GM12875 (cell line): Measurements from ENCODE around the gene MRPL50.

ENCODE experiments used
- H3K4me3 ChIP-seq: one replicate; pipeline ENCODE4 v1.5.1; 2011; ENCODE audit warnings: low read depth, low read length, control low read depth
- TF ChIP-seq, protein P1 (sequence below): IDR thresholded peaks from 2 replicates; pipeline ENCODE4 v1.5.1; 2011; ENCODE audit warnings: low read depth, mild to moderate bottlenecking, control low read depth, inconsistent platforms, low read length, moderate library complexity, borderline replicate concordance; ENCODE audit not compliant: insufficient read depth

The MRPL50 gene

DNA sequence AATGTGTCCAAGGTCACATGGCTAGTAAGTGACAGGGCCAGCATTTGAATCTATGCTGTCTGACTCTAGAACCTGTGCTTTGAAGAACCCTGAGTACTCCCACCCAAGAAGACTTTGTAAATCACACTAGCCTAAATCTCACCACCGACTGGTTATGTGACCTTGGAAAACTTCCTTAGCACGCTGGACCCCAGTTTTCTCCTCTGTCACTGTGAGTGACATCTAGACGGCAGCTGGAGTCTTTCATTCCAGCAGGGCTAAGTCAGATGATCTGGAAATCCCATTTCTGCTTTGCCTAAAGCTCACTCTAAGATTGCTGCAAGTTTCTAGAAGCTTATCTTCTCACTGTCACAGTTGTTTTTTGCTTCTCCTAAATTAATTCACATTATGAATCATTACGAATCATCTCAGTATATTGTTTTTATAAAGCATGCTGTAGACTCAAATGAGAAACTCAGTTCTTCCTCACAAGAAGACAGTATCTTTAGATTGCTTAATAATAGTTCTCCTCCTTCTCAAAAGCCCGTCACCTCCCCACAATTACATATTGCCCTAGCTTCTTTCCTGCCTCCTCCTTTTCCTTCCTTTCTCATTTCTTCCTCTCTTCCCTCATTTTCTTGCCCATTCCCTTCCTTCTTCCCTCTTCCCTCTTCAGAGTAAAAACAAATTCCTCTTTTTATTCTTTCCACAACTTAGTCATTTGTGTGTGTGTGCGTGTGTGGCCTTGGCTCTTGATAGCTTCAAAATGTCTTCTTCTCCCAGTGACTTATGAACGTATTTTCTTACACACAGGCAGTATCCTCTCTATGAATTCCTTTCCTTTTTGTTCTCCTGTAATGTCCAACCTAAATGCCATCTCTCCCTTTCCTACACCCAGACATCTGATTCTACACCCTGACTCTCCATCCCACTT, 20.4 kb upstream of the MRPL50 start:
- TF ChIP-seq, protein P1, sequence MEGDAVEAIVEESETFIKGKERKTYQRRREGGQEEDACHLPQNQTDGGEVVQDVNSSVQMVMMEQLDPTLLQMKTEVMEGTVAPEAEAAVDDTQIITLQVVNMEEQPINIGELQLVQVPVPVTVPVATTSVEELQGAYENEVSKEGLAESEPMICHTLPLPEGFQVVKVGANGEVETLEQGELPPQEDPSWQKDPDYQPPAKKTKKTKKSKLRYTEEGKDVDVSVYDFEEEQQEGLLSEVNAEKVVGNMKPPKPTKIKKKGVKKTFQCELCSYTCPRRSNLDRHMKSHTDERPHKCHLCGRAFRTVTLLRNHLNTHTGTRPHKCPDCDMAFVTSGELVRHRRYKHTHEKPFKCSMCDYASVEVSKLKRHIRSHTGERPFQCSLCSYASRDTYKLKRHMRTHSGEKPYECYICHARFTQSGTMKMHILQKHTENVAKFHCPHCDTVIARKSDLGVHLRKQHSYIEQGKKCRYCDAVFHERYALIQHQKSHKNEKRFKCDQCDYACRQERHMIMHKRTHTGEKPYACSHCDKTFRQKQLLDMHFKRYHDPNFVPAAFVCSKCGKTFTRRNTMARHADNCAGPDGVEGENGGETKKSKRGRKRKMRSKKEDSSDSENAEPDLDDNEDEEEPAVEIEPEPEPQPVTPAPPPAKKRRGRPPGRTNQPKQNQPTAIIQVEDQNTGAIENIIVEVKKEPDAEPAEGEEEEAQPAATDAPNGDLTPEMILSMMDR, result no peak
- no peak overlapping the region for H3K4me3 ChIP-seq

DNA sequence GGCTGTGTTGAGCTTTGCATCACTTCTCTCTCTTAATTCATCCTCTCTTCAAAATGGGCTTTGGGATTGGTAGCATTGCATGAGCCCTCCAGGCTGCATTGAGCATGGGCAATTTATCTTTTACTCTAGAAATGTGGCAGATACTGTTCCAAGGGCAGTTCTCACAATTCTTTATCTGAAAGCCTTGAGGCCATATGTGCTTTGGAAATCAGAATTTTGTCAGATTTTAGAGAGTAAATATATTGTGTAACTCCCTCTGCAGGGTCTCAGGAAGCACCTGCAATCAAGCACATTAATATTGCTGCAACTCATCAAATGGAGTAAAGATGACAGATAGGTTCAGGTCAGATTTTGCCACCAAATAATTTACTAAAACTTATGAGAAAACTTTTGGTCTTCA, 19.6 kb upstream of the MRPL50 start:
- TF ChIP-seq, protein P1, result no peak
- H3K4me3 ChIP-seq, result no peak overlapping the region

DNA sequence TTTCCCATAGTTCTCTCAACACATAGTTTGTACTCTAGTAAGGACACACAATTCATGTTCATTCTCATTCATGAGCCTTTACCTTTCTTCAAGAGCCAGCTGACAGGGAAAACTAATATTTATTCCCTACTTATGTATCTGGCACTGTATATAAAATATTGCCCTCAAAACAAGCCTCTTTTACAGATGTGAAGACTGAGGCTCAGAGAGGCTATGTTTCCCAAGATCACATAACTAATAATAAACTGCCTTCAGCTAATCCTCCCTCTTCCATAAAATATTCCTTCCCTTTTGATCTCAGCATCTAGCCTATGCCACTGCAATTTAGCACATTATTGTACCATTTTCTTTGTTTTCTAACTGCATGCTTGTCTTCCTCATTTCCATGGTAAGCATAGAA, 19.0 kb upstream of the MRPL50 start:
- H3K4me3 ChIP-seq, result no peak overlapping the region
- TF ChIP-seq, protein P1, result no peak

DNA sequence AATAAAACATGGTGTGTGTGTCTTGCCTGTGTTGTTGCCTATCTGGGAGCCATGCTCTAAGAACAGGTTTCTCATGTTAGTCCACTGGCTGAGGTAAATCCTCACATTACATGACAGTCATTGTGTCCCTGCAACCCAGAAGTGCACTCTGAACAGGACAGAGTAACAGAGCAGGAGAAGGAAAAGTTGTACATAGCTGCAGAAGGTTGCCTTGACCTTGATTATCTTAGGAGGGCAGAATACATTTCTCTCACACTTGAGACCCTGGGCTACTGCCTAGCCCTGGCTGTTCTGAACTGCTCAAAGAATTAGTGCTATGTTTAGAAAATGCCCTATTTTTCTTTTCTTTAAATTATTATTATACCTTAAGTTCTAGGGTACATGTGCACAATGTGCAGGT, 17.2 kb upstream of the MRPL50 start:
- TF ChIP-seq, protein P1, result no peak
- no peak overlapping the region for H3K4me3 ChIP-seq

DNA sequence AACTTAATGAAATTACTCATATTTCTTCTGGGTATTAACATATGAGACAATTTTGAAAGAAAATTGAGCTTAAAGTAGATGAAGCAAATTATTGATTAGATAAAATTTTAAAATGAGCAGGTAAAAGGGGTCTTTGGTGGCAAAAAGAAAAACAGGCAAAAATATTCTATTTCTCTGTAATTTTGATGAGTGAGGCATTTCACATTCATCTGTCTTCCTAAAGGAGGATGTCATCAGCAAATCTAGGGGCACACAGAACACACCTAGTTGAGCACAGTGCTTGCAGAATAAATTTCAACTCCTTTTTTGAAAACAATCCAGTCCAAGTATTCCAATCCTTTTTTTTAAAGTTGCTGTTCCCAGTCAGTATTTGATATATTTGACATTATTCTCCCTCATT, 16.4 kb upstream of the MRPL50 start:
- H3K4me3 ChIP-seq, result no peak overlapping the region
- TF ChIP-seq, protein P1, result no peak

DNA sequence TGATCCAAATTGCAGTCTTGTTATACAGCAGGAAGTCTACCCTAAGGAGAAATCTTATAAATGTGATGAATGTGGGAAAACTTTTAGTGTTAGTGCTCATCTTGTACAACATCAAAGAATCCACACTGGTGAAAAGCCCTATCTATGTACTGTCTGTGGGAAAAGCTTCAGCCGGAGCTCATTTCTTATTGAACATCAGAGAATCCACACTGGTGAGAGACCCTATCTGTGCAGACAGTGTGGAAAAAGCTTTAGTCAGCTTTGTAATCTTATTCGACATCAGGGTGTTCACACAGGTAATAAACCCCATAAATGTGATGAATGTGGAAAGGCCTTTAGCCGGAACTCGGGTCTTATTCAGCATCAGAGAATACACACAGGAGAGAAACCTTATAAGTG, 10.7 kb upstream of the MRPL50 start:
- TF ChIP-seq, protein P1, result no peak
- H3K4me3 ChIP-seq, result no peak overlapping the region
